ENCODE data around the gene GCDH.
A peak's percentile ranks its signal among the peaks of the same experiment; 100 is the strongest.
"Not testable (repeated sequence)": the region's sequence is repeated elsewhere in the genome, so short reads cannot be mapped to it uniquely, and the experiment has no call there.

The GCDH gene

DNA sequence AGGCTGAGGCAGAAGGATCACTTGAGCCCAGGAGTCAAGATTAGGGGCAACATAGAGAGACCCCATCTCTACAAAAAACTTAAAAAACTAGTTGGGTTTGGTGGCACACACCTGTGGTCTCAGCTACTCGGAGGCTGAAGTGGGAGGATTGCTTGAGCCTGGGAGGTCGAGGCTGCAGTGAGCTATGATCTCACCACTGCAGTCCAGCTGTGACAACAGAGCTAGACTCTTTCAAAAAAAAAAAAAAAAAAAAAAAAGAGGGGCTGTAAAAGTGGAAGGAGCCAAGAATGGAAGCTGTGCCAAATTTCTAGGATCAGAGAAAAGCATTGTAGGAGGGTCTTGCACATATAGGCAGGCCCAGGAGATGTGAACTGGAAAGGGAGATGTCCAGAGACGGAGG lies 19.3 kb upstream of the GCDH start:
- no peak for DNase-seq
- in situ Hi-C loops (cut with MboI; ENCODE audit: low pct_unique_long_range_greater_than_20kb, low sequenced_read_pairs), result no loop called here

DNA sequence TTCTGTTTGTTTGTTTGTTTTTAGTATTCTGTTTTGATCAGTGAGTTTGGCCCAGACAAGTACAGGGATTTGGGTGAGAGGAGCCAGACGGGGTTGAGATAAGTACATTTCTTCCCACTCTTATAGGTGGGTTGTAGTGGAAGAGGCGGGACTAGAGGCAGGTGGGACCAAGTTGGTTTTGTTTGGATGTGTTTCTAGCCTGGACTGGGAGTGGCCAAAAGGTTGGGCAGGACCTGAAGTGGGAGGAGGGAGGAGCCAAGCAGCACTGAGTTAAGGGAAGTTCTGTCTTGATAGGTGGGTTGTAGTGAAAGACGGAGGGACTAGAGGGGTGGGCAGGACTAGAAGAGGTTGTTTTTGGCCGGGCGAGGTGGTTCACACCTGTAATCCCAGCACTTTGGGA lies 18.7 kb upstream of the GCDH start:
- in situ Hi-C loops (cut with MboI; ENCODE audit: low pct_unique_long_range_greater_than_20kb, low sequenced_read_pairs), result no loop called here
- DNase-seq, result peak; percentile 23

DNA sequence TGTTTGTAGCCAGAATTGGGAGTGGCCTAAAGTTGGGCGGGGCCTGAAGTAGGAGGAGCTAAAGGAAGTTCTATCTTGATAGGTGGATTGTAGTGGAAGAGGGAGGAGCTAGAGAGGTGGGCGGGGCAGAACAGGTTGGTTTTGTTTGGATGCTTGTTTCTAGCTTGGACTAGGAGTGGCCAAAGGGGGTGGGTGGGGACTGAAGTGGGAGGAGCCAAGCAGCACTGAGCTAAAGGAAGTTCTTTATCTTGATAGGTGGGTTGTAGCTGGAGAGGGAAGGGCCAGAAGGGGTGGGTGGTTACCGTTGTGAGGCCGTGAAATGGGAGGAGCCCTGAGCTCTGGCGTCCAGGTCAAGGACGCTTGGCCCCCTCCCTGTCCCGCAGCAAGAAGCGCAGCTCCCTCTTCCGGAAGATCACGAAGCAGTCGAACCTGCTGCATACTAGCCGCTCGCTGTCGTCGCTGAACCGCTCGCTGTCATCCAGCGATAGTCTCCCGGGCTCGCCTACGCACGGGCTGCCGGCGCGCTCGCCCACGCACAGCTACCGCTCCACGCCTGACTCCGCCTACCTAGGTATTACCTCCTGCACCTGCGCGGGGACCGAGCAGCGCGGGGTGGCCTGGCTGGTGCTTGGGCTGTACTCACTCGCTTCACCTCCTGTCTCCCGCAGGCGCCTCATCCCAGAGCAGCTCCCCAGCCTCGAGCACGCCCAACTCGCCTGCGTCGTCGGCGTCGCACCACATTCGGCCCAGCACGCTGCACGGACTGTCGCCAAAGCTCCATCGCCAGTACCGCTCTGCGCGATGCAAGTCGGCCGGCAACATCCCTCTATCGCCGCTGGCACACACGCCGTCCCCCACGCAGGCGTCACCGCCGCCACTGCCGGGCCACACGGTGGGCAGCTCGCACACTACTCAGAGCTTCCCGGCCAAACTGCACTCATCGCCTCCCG lies 17.7 kb upstream of the GCDH start:
- in situ Hi-C loops (cut with MboI; ENCODE audit: low pct_unique_long_range_greater_than_20kb, low sequenced_read_pairs), result no loop called here
- DNase-seq, result peak; percentile 66

DNA sequence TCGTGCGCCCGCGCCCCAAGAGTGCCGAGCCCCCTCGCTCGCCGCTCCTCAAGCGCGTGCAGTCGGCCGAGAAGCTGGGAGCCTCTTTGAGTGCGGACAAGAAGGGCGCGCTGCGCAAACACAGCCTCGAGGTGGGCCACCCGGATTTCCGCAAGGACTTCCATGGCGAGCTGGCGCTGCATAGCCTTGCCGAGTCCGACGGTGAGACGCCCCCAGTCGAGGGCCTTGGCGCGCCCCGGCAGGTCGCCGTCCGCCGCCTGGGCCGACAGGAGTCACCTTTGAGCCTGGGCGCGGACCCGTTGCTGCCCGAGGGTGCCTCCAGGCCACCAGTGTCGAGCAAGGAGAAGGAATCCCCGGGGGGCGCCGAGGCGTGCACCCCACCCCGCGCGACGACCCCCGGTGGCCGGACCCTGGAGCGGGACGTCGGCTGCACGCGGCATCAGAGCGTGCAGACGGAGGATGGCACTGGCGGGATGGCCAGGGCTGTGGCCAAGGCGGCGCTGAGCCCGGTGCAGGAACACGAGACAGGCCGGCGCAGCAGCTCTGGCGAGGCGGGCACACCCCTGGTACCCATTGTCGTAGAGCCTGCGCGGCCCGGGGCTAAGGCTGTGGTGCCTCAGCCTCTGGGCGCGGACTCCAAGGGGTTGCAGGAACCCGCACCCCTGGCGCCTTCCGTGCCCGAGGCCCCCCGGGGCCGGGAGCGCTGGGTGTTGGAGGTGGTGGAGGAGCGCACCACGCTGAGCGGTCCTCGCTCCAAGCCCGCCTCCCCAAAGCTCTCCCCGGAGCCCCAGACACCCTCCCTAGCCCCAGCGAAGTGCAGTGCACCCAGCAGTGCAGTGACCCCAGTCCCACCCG lies 16.8 kb upstream of the GCDH start:
- DNase-seq, result no peak
- in situ Hi-C loops (cut with MboI; ENCODE audit: low pct_unique_long_range_greater_than_20kb, low sequenced_read_pairs), result no loop called here

DNA sequence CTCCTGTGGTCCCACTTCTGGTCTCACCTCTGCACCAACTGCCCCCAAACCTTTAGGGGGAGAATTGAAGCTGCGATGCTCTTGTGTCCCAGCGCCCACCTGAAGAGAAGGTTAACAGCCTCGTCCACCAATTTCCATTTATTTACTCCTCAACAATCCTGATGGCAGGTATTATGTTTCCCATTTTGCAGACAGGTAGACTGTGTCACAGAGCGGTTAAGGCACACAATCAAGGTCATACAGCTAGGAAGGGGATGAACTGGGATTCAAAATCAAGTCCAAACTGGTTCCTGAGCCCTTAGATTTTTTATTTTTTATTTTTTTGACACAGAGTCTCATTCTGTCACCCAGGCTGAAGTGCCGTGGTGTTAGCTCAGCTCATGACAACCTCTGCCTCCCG lies 15.9 kb upstream of the GCDH start:
- in situ Hi-C loops (cut with MboI; ENCODE audit: low pct_unique_long_range_greater_than_20kb, low sequenced_read_pairs), result no loop called here
- DNase-seq, result no peak

DNA sequence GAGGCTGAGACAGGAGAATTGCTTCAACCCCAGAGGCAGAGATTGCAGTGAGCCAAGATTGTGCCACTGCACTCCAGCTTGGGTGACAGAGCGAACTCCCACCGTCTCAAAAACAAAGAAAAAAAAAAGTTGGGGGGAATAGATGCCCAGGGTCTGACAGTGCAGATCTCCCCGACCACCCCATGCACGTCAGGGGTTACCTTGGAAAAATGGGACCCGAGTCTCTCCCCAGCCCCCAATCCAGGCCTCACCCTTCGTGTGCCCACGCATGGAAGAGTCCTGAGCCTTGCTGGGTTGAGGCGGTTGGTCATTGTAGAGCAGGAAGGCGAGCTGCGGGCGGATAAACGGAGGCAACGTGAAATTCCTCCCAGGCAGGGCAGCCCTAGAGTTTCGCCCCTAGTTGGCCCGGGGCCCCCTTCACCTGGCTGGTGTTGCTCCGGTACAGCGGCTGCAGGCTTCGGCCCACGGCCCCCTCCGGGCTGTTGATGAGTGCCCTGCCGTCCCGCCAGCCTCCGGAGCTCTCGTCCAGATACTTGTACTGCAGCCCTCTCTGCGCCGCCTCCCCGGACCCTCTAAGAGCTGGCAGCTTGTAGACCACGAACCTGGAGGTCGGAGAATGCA lies 10.3 kb upstream of the GCDH start:
- in situ Hi-C loops (cut with MboI; ENCODE audit: low pct_unique_long_range_greater_than_20kb, low sequenced_read_pairs), result no loop called here

DNA sequence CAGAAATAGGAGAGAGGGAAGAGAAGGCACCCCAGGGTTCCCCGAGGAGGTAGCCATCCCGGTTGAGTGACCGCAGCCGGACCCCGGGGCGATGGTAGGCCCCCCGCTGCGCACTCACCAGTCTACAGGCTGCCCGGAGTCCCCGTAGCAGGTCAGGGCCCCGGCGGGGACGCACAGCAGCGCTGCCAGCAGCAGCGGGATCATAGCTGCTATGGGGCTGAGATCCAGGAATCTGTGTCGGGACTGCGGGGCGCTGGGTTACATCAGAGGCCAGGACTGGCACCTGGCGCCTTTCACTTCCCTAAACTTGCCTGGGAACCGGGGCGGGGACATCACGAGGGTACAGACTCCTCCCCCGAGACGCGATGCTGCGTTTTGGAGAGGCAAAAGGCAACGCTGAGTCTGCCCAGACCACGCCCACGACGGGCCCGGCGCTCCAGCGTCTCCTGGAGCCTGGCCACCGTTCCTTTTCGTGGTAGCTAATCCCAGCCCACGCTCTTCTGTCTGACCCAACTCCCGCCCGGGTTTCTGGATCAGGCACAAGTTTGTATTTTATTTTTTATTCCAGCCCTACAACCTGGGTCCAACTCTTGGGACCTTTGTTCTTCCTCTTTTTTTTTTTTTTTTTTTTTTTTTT lies 9.7 kb upstream of the GCDH start, which contains the start of gene DNASE2:
Gene DNASE2 (minus strand): TSS at position 278 of the 637 bp plus-strand sequence. CDS start 74 bp downstream, at position 204.
- in situ Hi-C loops (cut with MboI; ENCODE audit: low pct_unique_long_range_greater_than_20kb, low sequenced_read_pairs), result no loop called here
- peak; percentile 97 for DNase-seq

More for the DNA sequence above, 10.3 kb upstream of the GCDH start:
- DNase-seq, result peak; percentile 52

DNA sequence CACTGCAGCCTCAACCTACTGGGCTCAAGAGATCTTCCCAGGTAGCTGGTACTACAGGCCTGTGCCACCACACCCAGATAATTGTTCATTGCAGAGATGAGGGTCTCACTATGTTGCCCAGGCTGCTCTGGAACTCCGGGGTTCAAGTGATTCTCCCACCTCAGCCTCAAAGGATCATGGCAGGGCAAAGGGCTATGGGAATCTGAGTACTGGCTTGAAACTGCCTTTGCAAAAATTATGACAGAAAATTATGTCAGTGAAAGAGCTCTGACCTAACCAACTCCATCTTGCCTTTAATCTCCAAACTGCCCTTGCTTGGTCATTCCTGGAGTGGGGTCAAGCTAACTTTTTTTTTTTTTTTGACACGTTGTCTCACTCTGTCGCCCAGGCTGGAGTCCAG lies 8.4 kb upstream of the GCDH start:
- in situ Hi-C loops (cut with MboI; ENCODE audit: low pct_unique_long_range_greater_than_20kb, low sequenced_read_pairs), result no loop called here
- no peak for DNase-seq

DNA sequence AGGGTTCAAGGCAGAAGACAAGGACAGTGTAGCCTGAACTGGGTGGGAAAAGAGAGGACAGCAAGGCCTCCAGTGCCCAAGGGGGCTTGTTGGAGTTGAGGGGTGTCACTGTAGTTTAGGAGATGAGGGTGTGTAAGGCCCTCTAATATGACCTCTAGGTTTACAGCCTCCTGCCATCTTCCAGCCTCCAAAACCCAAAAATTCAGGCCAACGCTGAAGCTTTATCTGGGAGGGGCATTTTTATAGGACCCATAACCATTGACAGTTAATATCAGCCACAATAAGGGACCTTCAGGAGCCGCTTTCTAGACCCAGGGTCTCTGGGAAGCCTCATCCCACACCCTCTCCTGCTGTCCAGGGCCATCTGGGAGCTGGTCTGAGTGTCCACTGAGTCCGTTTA lies 6.8 kb upstream of the GCDH start:
- in situ Hi-C loops (cut with MboI; ENCODE audit: low pct_unique_long_range_greater_than_20kb, low sequenced_read_pairs), result no loop called here

DNA sequence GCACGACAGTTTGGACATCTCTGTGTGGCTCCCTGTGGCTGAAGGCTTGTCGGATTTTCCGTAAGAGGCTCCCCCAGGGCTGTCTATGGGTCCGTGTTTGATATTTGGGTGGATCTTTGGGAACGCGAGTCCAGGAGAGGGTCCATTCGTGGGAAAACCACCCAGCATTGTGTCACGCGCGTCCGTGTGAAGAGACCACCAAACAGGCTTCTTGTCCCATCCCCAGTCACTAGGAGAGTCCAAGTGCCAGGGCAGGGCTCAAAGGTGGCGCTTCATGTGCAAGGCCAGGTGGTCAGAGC lies 6.4 kb upstream of the GCDH start:
- no peak for DNase-seq
- in situ Hi-C loops (cut with MboI; ENCODE audit: low pct_unique_long_range_greater_than_20kb, low sequenced_read_pairs), result no loop called here

More for the DNA sequence above, 6.8 kb upstream of the GCDH start:
- no peak for DNase-seq

DNA sequence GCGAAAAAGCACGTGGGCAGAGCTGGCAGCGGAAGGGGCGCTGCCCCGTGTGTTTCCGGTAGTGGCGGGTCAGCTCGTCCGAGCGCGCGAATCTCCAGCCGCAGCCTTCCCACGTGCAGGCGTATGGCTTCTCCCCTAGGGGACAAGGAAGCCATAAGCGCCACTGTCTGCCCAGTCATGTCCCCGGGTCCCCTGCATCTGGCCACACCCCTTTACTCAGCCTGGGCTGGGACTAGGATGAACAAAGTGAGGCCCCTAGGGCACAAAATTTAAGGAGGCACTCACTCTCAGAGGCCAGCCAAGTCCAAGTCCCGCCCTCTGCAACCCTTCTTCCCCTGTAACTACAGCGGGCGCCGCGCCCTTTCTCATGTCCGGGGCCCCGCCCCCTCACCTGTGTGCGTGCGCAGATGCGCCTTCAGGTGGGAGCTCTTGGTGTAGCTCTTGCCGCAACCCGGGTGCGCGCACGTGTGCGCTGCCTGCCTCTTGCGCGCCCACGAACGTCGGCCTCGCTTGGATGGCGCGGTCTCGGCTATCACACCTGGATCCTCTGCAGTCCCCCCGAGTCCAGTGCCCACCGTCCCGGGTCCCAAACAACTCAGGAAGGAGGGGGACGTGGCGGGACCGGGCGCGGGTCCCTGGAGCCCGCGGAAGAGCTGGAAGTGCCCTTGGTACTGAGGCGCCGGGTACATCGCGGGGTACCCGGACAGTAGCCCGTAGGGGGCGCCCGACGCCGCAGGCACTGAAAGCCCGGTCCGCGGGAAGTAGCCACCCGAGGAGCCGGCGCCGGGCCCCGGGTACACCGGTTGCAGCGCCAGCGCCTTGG lies 5.8 kb upstream of the GCDH start:
- no peak for DNase-seq
- in situ Hi-C loops (cut with MboI; ENCODE audit: low pct_unique_long_range_greater_than_20kb, low sequenced_read_pairs), result no loop called here

DNA sequence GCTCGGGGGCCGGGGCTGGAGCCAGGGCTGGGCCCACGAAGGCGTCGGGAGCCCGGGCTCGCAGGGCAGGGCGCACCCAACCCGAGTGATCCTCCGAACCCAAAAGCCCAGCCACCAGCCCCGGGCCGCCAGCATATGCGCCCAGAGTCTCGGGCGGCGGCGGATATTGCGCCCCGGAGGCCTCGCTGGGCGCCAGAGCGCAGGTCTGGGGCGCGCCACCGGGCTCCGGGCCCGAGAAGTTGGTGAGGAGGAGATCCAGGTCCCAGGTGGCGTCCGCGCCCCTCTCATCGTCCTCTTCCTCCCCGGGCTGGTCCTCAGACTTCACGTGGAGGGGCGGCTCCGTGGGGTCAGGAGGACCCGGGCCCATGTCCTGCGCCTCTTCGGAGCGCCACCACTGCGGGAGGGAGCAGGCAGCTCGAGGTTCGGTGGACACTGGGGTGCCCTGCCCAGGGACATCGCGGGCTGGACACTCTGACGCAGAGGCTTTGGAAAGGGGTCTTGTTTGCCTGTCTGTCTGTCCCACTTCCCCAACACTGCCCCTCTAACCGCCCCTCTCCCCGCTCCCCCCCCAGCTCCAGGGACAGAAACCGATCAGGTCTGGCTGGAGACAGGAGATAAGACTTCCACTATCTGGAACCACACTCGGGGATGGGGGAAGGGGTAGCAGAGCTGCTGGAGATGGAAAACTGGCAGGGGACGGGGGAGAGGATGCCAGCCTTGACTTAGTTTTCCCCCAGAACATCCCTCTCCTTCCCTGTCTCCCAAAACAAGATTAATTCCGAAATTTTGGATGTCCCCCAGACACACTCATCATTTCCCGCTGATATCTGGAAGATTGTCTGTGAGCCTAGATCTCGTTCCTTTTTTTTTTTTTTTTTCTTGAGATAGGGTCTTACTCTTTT lies 5.0 kb upstream of the GCDH start:
- DNase-seq, result no peak
- in situ Hi-C loops (cut with MboI; ENCODE audit: low pct_unique_long_range_greater_than_20kb, low sequenced_read_pairs), result no loop called here

DNA sequence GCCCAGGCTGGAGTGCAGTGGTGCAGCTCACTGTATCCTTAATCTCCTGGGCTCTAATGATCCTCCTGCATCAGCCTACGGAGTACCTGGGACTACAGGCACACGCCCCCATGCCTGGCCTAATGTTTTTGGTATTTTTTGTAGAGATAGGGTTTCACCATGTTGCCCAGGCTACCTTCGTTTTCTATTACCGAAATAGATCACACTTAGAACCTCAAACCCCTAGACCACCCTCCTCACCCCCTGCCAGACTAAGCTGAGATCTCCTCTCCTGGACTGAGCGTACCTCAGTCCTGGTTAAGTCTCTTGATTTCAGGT lies 4.3 kb upstream of the GCDH start:
- no peak for DNase-seq
- in situ Hi-C loops (cut with MboI; ENCODE audit: low pct_unique_long_range_greater_than_20kb, low sequenced_read_pairs), result no loop called here

DNA sequence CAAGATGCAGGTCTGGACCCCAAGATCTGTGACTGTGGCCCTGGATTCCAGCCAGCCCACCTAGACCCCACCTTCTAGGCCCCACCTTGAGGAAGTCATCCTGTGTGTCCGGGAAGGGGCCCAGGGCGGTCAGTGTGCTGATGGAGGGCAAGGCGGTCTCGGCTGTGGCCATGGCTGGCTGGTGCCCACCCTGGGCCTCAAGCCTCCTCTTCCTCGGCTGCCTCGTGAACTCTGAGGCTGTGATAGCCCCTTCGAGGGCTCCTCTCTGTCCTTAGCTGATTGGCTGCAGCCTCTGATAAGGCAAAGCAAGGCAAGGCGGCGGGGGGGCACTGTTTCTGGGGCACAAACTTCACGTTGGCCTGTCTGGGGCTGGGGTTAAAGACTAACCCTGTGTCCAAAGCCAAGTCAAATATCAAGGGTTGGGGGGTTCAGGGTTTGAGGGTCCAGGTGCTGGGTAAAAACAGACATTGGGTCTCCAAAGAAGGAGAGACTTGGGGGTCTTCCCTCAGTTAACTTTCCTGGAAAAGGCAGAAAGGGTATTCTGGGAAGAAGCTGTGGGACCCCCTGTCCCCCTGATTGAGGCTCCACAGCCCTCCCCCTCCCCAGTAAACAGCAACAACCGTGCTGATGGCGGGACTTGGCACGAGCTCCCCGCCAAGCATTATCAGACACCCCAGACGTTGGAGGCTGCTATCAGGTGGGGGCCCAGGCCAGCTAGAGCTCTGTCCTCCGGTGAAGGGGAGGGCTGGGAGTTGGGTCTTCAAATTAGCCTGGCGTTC lies 3.8 kb upstream of the GCDH start, which contains the start of gene KLF1:
Gene KLF1 (minus strand): TSS at position 233 of the 779 bp plus-strand sequence. CDS start 61 bp downstream, at position 172.
- in situ Hi-C loops (cut with MboI; ENCODE audit: low pct_unique_long_range_greater_than_20kb, low sequenced_read_pairs), result no loop called here

DNA sequence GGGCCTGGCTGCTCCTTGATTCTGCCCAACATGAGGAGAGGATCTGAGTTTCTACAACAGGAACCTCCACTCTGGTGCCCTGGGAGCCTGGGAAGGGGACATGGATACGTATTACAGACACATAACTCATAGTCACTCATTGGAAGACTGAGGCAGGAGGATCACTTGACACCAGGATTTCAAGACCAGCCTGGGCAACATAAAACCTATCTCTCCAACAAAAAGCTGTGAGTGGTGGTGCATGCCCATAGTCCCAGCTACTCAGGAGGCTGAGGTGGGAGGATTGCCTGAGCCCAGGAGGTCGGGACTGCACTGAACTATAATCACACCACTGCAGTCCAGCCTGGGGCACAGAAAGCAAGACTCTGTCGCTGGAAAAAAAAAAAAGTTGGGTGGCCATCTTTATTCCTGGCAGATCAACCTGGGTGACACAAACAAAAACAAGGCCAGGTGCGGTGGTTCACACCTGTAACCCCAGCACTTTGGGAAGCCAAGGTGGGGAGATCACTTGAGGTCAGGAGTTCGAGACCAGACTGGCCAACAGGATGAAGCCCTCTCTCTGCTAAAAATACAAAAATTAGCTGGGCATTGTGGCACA lies 2.9 kb upstream of the GCDH start:
- in situ Hi-C loops (cut with MboI; ENCODE audit: low pct_unique_long_range_greater_than_20kb, low sequenced_read_pairs), result no loop called here

More for the DNA sequence above, 3.8 kb upstream of the GCDH start, which contains the start of gene KLF1:
- no peak for DNase-seq

DNA sequence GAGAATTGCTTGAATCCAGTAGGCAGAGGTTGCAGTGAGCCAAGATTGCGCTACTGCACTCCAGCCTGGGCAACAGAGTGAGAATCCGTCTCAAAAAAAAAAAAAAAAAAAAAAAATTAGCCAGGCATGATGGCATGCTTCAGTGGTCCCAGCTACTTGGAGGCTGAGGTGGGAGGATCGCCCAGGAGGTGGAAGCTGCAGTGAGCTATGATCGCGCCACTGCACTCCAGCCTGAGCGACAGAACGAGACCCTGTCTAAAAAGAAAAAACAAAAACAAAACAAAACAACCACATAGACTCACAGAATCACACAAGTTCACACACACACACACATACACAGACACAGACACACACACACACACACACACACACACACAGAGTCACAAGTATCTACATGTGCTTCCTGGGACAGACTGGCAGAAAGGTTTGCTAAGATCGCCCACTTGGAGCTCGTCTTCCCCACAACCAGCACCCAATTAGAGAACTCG lies 617 bp upstream of the GCDH start:
- in situ Hi-C loops (cut with MboI; ENCODE audit: low pct_unique_long_range_greater_than_20kb, low sequenced_read_pairs); DNase-seq: not testable (repeated sequence)

More for the DNA sequence above, 2.9 kb upstream of the GCDH start:
- no peak for DNase-seq

Data from KBM-7 (cell line).